Tibial nerve (tissue), 4 donors: Measurements from ENCODE around the gene LKAAEAR1.

Source experiments
- EP300 ChIP-seq, 2 donors: sonication (generic); formaldehyde crosslinking; IDR thresholded peaks; one replicate each; pipeline ENCODE4 v1.6.1; 2017; ENCODE audit warnings: antibody characterized with exemption in 2 of 2, mild to moderate bottlenecking in 1 of 2
- TF ChIP-seq, protein P1 (sequence below), 5 experiments: fragments of 200-600 bp in 3 of 5; fragments of 450-650 bp in 2 of 5; sonication (generic) in 3 of 5; IDR thresholded peaks; one replicate each; pipeline ENCODE4 v1.5.1; 2016 to 2019; ENCODE audit warnings: antibody characterized with exemption in 5 of 5, mild to moderate bottlenecking in 3 of 5, moderate library complexity in 2 of 5

DNA sequence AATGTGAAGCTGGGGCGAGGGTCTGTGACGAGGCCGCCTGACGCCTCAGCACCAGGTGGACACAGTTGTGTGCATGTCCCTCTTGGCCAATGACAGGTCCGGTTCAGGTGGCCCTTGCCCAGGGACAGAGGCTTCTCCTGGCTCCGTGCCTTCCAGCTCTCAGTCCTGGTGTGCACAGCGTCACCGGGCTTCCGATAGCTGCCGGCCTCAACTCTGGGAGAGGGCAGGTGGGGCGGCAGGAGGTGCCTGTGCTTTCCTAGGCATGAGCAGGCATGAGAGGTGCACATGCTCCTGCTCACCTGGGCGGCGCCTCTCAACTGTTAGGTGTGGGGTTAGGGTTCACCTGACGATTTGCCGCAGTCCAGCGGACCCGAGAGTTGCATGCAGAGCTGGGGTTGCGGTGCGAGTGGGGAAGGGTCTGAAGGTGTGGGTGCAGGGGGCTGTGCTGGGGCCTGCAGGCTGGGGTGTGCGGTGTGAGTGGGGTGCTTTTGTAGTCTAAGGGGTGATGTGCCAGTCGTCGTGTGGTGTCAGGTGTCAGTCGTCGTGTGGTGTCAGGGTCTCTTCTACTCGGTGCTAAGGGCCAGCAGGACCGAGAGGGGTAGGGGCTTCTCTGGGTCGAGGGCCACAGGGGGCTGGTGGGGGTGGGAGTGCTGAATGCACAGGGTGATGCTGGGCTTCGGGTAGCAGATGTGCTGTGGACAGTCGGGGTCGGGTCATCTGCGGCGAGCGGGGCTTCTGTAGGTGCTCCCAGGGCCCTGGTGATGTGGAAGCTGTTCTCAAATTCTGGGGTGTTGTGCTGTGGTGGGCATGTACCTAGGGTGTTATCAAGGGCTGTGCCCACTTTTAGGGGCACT lies 31.0 kb downstream of the LKAAEAR1 start:
- TF ChIP-seq EP300 (IDR thresholded peaks at IDR 0.05): no peak
- TF ChIP-seq, protein P1, sequence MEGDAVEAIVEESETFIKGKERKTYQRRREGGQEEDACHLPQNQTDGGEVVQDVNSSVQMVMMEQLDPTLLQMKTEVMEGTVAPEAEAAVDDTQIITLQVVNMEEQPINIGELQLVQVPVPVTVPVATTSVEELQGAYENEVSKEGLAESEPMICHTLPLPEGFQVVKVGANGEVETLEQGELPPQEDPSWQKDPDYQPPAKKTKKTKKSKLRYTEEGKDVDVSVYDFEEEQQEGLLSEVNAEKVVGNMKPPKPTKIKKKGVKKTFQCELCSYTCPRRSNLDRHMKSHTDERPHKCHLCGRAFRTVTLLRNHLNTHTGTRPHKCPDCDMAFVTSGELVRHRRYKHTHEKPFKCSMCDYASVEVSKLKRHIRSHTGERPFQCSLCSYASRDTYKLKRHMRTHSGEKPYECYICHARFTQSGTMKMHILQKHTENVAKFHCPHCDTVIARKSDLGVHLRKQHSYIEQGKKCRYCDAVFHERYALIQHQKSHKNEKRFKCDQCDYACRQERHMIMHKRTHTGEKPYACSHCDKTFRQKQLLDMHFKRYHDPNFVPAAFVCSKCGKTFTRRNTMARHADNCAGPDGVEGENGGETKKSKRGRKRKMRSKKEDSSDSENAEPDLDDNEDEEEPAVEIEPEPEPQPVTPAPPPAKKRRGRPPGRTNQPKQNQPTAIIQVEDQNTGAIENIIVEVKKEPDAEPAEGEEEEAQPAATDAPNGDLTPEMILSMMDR (IDR thresholded peaks at IDR 0.05): no peak
